Right atrium auricular region (tissue), 2 donors: ENCODE data around the gene ART5. TPM values are rescaled to one million over a fixed set of nuclear protein-coding genes. Genes with fewer than 3 reads are reported as not detected.
"Not testable (repeated sequence)": the region's sequence is repeated elsewhere in the genome, so short reads cannot be mapped to it uniquely, and the experiment has no call there.

Experiments used
- DNase-seq: peaks from one replicate; pipeline ENCODE4 v3.0.0-alpha.2; 2019; ENCODE audit warnings: low spot score
- H3K27ac ChIP-seq, 2 donors: fragments of 200-600 bp; sonication (generic); 1 replicate in 1 of 2; 2 replicates in 1 of 2; pipeline ENCODE4 v1.5.1; 2016 to 2019
- H3K27me3 ChIP-seq, 2 donors: fragments of 200-600 bp; sonication (generic); one replicate each; pipeline versions ENCODE4 v1.5.1 to v1.6.0; 2017 to 2019
- H3K36me3 ChIP-seq: fragments of 200-600 bp; sonication (generic); one replicate; pipeline ENCODE4 v1.5.1; 2016
- H3K4me1 ChIP-seq, 2 donors: fragments of 200-600 bp; sonication (generic); one replicate each; pipeline versions ENCODE4 v1.5.1 to v1.6.0; 2017 to 2019
- H3K4me3 ChIP-seq, 2 donors: fragments of 200-600 bp; sonication (generic); 1 replicate in 1 of 2; 2 replicates in 1 of 2; pipeline ENCODE4 v1.5.1; 2017 to 2019; ENCODE audit warnings: mild to moderate bottlenecking in 1 of 2, moderate library complexity in 1 of 2
- H3K9me3 ChIP-seq, 2 donors: fragments of 200-600 bp; sonication (generic); one replicate each; pipeline ENCODE4 v1.5.1; 2019
- CTCF ChIP-seq, 2 donors: fragments of 200-600 bp; sonication (generic); IDR thresholded peaks; one replicate each; pipeline ENCODE4 v1.5.1; 2019; ENCODE audit warnings: antibody characterized with exemption in 2 of 2
- total RNA-seq, 2 donors: library from RNA; depleted of rRNA; stranded (reverse); fragments of >200 nt; gene quantifications; one replicate each; pipeline ENCODE4 v1.1.0, GENCODE V29; 2016

ART5 gene
- total RNA-seq, 2 donors from 2014 or later = 0.86 to 1.1 TPM

- H3K27ac ChIP-seq = no peak overlapping the region
- H3K4me3 ChIP-seq = no peak overlapping the region
- DNase-seq = no peak
- no peak for TF ChIP-seq CTCF (IDR thresholded peaks at IDR 0.05)
- no peaks in the 10 kb centered on the region for H3K27me3 ChIP-seq
- H3K4me1 ChIP-seq = peaks cover 0 to 3% of the 10 kb centered on the region in 2 donors
- no peaks in the 10 kb centered on the region for H3K9me3 ChIP-seq
- H3K36me3 ChIP-seq = peaks cover 15% of the 10 kb centered on the region
Observed at GRCh38 chr11:3662856-3663255, 21.1 kb upstream of the ART5 start.

DNA sequence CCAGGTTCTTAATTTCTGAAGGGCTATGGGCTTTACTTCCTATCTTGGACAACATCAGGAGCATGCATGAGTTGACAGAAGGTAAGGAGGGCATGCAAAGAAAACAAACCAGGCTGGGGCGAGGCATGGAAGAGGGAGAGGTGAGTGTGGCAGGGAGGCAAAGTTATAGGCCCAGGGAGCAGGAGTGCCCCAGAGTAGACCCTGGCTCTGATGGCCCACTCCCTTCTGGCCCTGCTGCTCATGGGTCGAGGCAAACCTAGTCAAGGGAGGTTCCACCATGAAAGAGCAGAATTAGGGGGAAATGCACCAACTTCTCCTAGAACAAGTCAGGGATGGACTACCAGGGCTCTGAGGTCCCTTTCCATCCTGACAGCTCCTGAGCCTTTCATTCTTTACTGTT, 19.2 kb upstream of the ART5 start:
- H3K4me3 ChIP-seq = no peak overlapping the region
- TF ChIP-seq CTCF (IDR thresholded peaks at IDR 0.05) = no peak
- peaks cover 0 to 3% of the 10 kb centered on the region in 2 donors for H3K4me1 ChIP-seq
- no peaks in the 10 kb centered on the region for H3K9me3 ChIP-seq
- H3K27ac ChIP-seq = no peak overlapping the region
- H3K36me3 ChIP-seq = no peaks in the 10 kb centered on the region
- H3K27me3 ChIP-seq = no peaks in the 10 kb centered on the region
- DNase-seq = no peak

DNA sequence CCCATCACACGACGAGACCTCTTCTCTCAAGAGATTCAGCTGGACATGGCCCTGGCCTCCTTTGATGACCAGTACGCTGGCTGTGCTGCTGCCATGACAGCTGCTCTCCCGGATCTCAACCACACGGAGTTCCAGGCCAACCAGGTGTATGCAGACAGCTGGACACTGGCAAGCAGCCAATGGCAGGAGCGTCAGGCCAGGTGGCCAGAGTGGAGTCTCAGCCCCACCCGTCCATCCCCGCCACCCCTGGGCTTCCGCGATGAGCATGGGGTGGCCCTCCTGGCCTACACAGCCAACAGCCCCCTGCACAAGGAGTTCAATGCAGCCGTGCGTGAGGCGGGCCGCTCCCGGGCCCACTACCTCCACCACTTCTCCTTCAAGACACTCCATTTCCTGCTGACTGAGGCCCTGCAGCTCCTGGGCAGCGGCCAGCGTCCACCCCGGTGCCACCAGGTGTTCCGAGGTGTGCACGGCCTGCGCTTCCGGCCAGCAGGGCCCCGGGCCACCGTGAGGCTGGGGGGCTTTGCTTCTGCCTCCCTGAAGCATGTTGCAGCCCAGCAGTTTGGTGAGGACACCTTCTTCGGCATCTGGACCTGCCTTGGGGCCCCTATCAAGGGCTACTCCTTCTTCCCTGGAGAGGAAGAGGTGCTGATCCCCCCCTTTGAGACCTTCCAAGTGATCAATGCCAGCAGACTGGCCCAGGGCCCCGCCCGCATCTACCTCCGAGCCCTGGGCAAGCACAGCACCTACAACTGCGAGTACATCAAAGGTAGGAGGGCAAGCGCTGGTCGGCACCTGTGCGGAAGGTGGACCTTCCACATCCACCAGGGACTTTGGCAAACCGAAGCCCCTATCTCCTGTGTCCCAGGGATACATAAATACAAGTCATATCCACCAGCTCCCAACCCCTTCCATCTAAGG, 18.1 kb upstream of the ART5 start:
- Histone ChIP-seq H3K27ac (no peak overlapping the region), H3K27me3 (no peaks in the 10 kb centered on the region), H3K4me1 (no peaks in the 10 kb centered on the region), H3K36me3 (no peaks in the 10 kb centered on the region), H3K9me3 (no peaks in the 10 kb centered on the region), H3K4me3 (no peak overlapping the region)
- DNase-seq = no peak
- TF ChIP-seq CTCF (IDR thresholded peaks at IDR 0.05) = no peak

GRCh38 chr11:3658252-3658651, 16.5 kb upstream of the ART5 start:
- Histone ChIP-seq H3K36me3 (no peaks in the 10 kb centered on the region), H3K4me3 (no peak overlapping the region), H3K27me3 (no peaks in the 10 kb centered on the region), H3K9me3 (no peaks in the 10 kb centered on the region), H3K4me1 (no peaks in the 10 kb centered on the region), H3K27ac (no peak overlapping the region)
- no peak for DNase-seq
- no peak for TF ChIP-seq CTCF (IDR thresholded peaks at IDR 0.05)

DNA sequence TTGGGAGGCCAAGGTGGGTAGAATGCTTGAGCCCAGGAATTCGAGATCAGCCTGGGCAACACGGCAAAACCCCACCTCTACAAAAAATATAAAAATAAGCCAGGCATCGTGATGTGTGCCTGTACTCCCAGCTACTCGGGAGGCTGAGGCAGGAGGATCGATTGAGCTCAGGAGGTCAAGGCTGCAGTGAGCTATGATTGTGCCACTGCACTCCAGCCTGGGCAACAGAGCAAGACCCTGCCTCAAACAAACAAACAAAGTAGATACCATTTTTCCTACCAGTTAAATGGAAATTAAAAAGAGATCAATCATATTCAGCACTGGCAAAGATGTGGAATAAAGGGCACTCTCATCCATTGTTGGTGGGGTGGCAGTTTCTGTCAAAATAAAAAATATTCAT, 15.5 kb upstream of the ART5 start:
- H3K27me3 ChIP-seq, H3K4me1 ChIP-seq, H3K4me3 ChIP-seq: not testable (repeated sequence)

GRCh38 chr11:3655547-3655946, 13.8 kb upstream of the ART5 start:
- Histone ChIP-seq H3K27ac (no peak overlapping the region), H3K9me3 (no peaks in the 10 kb centered on the region), H3K4me3 (no peak overlapping the region), H3K4me1 (no peaks in the 10 kb centered on the region), H3K27me3 (no peaks in the 10 kb centered on the region), H3K36me3 (no peaks in the 10 kb centered on the region)
- DNase-seq = no peak
- no peak for TF ChIP-seq CTCF (IDR thresholded peaks at IDR 0.05)

More for the DNA sequence above, 15.5 kb upstream of the ART5 start:
- not testable (repeated sequence) for H3K9me3 ChIP-seq, DNase-seq, H3K36me3 ChIP-seq, H3K27ac ChIP-seq

GRCh38 chr11:3652514-3652913, 10.7 kb upstream of the ART5 start:
- H3K36me3 ChIP-seq, H3K9me3 ChIP-seq, DNase-seq, H3K27me3 ChIP-seq, H3K4me1 ChIP-seq, H3K27ac ChIP-seq, H3K4me3 ChIP-seq: not testable (repeated sequence)

DNA sequence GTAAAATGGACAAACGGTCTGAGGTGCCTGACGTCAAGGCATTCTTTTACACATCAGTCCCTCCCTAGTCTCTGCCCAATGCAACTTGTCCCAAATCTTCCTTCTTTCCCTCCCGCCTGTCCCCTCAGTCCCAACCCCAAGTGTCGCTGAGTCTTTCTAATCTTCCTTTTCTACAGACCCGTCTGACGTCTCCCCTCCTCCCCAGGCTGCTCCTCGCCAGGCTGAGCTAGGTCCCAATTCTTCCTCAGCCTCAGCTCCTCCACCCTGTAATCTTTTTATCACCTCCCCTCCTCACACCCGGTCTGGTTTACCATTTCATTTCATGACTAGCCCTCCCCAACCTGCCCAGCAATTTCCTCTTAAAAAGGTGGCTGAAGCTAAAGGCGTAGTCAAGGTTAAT, 7.6 kb upstream of the ART5 start:
- H3K36me3 ChIP-seq, H3K27ac ChIP-seq, H3K27me3 ChIP-seq, H3K9me3 ChIP-seq, DNase-seq, H3K4me3 ChIP-seq, H3K4me1 ChIP-seq: not testable (repeated sequence)

GRCh38 chr11:3648843-3649242, 7.1 kb upstream of the ART5 start:
- not testable (repeated sequence) for H3K27me3 ChIP-seq, H3K36me3 ChIP-seq, H3K9me3 ChIP-seq, H3K4me1 ChIP-seq, DNase-seq, H3K27ac ChIP-seq, H3K4me3 ChIP-seq
